GM21390 (cell line): ENCODE data around the gene TRIM39.
"Not testable (repeated sequence)": the region's sequence is repeated elsewhere in the genome, so short reads cannot be mapped to it uniquely, and the experiment has no call there.

Source experiments
- ATAC-seq: cut with Tn5 transposase; IDR thresholded peaks from one replicate; pipeline ENCODE4 v1.9.1; 2021; ENCODE audit not compliant: unreplicated experiment

The TRIM39 gene

DNA sequence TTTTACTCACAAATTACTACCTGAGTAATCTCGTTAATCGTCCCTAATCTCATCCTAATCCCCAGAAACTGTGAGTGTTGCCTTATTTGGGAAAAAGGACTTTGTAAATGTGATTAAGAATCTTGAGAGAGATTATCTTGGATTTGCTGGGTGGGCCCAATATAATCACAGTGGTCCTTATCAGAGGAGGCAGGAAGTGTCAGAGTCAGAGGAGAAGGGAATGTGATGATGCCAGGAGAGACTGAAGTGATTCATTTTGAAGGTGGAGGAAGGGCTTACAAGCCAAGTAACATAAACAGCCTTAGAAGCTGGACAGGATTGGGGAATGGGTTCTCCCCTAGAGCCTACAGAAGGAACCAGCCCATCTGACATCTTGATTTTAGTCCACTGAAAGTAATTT lies 34.9 kb downstream of the TRIM39 start:
- ATAC-seq, result no peak

GRCh38 chr6:30363459-30363858 lies 36.7 kb downstream of the TRIM39 start:
- ATAC-seq, result no peak

DNA sequence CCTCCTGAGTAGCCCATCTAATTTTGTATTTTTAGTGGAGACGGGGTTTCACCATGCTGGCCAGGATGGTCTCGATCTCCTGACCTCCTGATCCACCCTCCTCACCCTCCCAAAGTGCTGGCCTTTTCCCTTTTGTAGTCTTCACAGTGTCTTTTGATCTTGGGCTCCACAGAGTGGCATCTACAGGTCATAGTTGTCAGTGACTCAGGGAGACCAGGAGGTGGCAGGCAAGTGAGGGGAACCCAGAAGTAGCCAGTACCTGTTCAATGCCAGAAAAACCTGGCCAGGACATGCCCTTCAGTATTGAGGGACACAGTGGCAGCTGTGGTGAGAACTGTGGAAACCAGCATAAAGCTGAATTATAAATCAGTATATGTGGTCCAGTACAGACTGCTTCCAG lies 37.9 kb downstream of the TRIM39 start:
- no peak for ATAC-seq

- ATAC-seq, result not testable (repeated sequence)
Measured at GRCh38 chr6:30369280-30369679, 42.6 kb downstream of the TRIM39 start.

GRCh38 chr6:30378290-30378937 lies 51.7 kb downstream of the TRIM39 start:
- ATAC-seq, result no peak

- no peak for ATAC-seq
Measured at GRCh38 chr6:30380464-30380863, 53.7 kb downstream of the TRIM39 start.

- ATAC-seq, result no peak
Measured at GRCh38 chr6:30386166-30386565, 59.4 kb downstream of the TRIM39 start.

GRCh38 chr6:30391240-30391639 lies 64.5 kb downstream of the TRIM39 start:
- ATAC-seq, result no peak
